GM20431 (cell line): ENCODE measurements around the gene ZRANB1.

Source experiments
- in situ Hi-C: fragments of 300-500 bp; cut with MseI, MboI; formaldehyde crosslinking; loops from one replicate; pipeline ENCODE4 v1.15.0; 2020; ENCODE audit warnings: low sequenced_read_pairs; ENCODE audit not compliant: unreplicated experiment

ZRANB1 gene

DNA sequence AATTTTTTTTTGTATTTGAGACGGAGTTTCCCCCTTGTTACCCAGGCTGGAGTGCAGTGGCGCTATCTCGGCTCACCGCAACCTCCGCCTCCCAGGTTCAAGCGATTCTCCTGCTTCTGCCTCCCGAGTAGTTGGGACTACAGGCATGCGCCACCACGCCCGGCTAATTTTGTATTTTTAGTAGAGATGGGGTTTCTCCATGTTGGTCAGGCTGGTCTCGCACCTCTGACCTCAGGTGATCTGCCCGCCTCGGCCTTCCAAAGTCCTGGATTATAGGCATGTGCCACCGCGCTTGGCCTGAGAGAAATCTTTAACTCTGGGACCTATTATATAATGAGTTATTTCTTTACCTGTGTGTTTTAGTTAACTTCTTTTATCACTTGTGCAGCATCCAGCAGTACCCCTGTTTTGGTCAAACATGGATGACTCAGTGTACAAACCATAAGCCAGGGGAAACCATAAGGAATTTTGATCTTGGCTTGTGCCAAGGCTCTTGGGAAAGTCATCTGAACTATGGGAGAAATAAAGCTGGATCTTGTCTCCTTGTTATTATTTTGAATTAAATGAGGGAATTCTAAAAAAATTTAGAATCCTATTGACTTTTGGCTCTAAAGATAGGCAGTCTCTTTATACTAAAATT, 23.6 kb upstream of the ZRANB1 start:
- in situ Hi-C loops: no loop called here

DNA sequence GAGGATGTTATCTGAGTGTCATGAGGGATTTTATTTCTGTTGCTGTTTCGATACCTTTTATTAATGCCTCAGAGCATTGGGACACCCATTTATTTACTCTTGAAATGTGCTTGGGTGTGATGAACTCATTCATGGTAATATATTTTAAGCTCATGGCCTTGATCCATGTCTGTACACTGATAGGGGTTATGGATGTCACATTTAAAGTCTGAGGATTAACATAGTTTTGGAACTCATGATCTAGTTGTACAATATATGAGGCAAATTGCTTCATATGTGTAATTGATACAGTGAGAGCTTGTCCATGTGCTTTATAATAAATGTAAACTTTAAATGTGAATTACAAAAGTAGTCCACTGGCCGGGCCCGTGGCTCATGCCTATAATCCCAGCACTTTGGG, 23.0 kb upstream of the ZRANB1 start:
- in situ Hi-C loops: no loop called here

DNA sequence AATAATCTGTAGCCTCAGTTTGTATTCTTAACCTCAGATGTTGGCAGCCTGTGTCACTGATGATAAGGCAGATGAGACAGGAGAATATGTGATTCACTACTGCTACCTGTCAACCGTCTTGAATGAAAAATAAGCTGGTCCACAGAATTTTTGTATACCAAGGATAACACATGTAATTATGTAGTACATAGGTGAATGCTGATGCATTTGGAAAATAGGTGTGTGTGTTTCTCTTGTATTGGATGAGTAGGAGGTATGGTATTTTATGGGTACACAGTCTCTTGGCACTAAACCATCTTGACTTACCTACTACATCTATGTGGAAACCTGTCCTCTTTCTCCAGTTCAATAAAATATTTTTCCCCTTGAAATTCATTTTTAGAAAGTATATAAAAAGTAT, 20.7 kb upstream of the ZRANB1 start:
- in situ Hi-C loops: no loop called here

DNA sequence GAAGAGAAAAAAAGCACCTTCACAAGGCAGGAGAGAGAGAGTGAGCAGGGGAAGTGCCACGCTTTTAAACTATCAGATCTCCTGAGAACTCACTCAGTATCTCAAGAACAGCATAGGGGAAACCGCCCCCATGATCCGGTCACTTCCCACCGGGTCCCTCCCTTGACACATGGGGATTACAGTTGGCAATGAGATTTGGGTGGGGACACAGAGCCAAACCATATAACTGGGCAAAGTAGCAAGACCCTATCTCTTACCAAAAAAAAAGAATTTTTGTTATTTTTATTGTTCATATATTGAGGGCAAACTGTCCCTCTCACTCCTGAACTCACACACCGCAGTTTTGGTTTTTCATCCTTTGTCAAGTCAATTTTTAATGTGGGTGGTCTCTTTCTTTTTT, 18.2 kb upstream of the ZRANB1 start:
- in situ Hi-C loops: no loop called here

DNA sequence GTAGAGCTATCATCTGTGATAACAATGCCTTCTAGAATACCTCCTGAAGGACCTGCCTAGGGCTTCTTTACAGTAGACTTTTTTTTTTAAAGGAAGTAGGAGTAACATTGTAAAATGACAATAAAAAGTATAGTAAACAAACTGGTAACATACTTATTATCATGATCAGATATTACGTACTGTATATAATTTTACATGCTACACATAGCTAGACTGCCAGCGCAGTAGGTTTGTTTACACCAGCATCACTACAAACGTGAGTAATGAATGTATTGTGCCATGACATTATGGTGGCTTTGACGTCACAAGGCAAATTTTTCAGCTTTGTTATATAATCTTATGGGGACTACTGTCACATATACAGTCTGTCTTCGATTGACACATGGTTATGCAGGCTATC, 15.4 kb upstream of the ZRANB1 start:
- in situ Hi-C loops: no loop called here

DNA sequence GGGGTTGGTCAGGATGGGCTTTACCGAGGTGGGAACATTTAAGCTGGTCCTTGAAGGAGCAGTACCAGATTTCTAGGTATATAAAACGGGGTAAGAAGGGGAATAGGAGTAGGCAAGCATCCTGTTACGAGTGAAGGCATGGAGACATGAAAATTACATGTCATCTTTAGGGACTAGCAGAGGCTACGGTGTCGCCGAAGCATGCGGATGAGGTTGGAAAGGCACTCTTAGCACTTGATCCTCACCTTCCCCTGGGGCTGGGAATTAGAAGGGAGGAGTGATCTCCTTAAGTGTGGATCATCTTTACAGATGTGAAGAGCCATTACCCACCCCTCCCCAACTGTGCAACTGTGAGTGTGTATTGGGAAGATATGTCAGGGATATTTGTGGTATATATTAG, 13.8 kb upstream of the ZRANB1 start:
- in situ Hi-C loops: no loop called here

DNA sequence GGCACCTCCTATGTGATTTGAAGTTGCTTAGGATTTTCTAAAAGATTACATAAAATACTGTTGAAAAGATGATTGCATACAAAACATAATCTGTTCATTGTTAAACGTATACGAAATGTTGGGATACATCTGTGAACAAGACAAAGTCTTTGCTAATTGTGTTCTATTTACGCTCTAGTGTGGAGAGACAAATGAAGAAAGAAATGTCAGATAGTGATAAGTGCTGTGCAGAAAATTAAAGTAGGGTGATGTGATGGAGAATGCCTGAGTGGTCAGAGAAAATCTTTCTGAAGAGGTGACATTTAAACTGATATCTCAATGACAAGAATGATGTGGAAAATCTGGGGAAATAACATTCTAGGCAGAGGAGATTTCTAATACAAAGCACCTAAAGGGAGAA, 13.4 kb upstream of the ZRANB1 start:
- in situ Hi-C loops: no loop called here

DNA sequence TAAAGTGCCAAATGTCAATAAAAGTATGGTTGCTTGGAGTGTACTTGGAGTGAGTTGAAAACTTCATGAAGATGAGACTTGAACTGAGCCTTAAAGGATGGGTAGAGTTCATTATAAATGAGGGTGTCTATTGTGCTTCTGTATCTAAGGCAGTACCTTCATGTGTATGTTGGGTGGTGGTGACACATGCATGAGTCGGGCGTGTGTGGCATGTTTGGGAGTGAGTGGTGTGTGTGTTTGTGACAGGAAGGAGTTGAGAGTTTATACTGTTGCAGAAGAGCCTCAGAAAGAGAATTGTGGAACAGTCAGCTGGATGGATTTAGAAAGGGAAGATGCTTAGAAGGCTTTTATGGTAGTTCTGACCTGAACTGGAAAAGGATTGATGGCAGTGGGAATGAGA, 6.0 kb upstream of the ZRANB1 start:
- in situ Hi-C loops: no loop called here

DNA sequence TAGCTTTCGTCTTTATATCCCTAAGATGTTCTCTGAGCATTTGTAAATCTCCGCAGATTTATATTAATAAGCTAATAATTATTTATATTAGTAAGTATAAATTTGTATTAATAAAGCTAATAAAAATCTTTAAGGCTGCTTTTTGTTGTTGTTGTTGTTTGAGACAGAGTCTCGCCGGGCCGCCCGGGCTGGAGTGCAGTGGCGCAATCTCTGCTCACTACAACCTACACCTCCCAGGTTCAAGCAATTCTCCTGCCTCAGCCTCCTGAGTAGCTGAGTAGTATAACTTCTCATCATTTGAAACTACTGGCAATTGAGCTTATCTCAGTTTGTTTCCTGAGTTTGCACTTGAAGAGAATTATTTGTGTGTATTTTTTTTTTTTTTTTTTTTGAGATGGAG, 5.1 kb upstream of the ZRANB1 start:
- in situ Hi-C loops: no loop called here

DNA sequence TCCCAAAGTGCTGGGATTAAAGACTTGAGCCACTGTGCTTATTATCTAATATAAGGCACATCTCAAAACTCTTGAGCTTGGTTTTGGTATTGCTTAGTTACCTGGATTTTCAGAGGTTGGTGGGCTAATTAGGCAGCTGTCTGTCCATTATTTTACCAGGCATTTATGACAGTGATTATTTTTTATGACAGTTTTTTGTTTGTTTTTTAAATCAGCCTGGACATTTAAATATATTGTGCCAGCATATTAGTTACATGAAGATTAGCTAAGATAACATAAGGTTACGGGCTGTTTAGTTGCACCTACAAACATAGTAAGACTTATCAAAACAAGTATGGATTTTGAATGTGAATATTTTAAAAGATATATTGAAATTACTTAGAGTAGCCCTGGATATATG, 2.6 kb upstream of the ZRANB1 start:
- in situ Hi-C loops: no loop called here

DNA sequence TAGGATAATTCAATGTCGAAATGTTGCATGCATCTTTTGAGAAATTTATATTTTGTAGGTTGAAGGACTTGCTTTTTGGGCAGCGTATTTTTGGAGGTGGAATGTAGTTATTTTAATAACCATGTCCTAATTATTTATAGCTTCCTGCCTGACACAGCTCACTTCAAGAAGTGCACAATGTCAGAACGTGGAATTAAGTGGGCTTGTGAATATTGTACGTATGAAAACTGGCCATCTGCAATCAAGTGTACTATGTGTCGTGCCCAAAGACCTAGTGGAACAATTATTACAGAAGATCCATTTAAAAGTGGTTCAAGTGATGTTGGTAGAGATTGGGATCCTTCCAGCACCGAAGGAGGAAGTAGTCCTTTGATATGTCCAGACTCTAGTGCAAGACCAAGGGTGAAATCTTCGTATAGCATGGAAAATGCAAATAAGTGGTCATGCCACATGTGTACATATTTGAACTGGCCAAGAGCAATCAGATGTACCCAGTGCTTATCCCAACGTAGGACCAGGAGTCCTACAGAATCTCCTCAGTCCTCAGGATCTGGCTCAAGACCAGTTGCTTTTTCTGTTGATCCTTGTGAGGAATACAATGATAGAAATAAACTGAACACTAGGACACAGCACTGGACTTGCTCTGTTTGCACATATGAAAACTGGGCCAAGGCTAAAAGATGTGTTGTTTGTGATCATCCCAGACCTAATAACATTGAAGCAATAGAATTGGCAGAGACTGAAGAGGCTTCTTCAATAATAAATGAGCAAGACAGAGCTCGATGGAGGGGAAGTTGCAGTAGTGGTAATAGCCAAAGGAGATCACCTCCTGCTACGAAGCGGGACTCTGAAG, 620 bp downstream of the ZRANB1 start:
- in situ Hi-C loops: no loop called here

DNA sequence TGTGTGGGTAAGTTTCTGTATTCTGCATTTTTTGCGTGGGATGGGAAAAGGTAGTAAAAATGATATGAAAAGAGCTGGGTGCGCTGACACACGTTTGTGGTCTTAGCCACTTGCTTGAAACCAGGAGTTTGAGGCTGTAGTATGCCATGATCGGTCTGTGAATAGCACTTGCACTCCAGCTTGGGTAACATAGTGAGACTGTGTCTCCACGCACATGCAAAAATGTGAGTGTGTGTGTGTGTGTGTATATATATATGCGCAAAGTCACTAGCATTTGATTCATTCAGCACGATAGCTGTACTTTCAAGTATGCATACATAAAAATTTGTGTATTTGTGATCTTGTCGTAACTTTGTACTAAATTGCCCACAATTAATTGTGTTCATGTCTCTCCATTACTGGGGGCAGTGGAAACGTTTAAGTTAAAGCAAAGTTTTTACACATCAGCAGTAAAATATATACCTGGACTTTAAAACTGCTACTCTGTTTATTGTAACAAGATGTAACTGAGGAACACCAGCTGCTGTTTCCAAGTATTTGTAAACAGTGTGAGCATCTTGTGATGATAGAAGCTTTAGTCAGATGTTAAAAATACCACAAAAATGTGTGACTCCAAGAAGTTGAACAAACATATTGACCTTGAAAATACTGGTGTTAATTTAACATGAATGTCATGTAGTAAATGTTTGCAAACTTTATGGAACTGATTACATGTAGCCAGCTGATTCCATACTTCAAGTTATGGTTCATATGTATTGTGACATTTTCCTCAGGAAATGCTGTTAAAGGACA, 1.6 kb downstream of the ZRANB1 start:
- in situ Hi-C loops: no loop called here

DNA sequence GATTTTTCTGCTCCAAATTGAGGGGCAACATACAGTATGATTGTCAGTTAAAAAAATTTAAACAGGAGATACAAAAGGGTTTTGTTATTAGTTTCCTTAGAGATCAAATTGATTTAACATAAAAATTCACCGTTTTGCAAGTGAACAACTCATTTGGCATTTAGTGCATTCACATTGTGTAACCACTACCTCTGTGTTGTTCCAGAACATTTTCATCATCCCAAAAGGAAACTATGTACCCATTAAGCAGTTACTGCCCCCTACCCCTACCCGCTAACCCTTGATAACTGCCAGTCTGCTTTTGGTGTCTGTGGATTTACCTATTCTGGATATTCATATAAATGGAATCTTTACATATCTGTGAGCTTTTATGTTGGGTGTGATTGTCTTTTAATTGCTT, 3.1 kb downstream of the ZRANB1 start:
- in situ Hi-C loops: no loop called here

DNA sequence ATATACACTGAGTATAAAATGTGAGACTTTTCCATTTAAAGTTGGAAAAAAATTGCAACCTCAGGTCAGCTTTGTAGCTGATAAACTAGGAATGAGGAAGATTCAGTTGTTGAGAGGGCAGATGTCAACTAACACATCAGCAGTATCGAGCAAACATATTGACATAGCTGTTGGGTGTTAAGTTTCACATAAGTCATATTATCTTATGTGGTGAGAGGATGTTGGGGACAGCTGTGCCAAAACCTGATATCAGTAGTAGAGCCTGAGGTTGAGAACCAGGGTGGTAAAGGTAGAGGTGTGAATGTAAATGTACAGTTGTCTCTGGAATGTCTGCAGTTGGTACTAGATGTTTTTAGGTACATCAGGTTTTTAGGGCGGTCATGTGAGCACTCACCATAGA, 5.0 kb downstream of the ZRANB1 start:
- in situ Hi-C loops: no loop called here

DNA sequence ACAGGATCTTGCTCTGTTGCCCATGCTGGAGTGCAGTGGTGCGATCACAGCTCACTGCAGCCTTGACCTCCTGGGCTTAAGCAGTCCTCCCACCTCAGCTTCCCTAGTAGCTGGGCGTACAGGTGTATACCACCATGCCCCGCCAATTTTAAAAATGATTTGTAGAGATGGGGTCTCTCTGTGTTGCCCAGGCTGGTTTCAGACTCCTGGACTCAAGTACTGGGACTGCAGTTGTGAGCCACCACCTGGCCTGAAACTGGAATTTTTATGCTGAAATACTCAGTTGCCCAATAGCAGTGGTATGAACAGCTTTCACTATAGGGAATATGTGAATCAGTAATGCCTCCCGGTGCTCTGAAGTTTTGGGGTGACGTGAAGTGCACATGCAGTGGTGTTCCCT, 7.6 kb downstream of the ZRANB1 start:
- in situ Hi-C loops: no loop called here

DNA sequence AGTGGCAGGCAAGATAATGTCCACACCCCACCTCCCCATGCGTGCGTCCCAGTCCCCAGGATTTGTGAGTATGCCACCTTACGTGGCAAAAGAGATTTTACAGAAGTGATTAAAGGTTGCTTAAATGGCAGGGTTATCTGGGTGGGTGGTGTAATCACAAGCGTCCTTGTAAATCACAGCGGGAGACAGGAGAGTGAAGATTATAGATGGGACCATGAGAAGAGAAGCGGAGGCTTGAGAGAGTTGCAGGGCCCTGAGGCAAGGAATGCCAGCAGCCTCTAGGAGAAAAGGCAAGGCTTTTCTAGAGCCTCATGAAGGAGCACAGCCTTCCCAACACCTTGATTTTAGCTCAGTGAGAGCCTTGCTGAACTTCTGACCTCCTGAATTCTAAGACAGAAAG, 10.2 kb downstream of the ZRANB1 start:
- in situ Hi-C loops: no loop called here

DNA sequence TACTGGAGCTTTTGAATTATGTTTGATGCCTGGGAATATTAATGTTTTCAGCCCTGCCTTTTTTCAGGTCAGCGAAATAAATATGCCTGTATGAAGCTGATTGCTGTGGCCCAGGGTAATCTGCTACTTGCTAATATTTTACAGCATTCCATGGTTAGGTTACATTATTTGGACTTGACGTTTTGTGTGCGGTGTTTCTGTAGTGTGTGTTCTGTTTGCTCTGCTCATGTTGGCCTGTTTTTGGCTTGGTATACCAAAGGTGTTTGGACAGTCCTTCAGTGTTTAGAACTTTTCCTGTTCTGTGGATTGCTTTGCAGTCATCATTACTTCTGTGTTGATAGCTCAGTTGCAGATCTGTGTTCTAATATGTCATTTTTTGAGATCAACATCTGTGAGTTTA, 11.5 kb downstream of the ZRANB1 start:
- in situ Hi-C loops: no loop called here

DNA sequence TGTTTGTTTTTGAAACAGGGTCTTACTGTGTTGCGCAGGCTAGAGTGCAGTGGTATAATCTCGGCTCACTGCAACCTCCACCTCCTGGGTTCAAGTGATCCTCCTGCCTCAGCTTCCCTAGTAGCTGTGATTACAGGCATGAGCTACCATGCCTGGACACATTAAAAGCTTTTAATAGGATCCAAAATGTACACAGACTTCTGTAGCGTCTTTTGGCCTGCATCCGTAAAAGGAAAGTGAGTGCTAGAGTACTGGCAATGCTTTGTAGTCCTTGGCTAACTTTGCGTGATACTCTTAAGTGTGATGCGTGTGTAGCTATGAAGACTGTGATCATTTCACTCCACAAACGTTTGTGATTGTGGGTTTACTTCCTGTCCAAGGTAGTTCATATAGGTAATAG, 13.3 kb downstream of the ZRANB1 start:
- in situ Hi-C loops: no loop called here

DNA sequence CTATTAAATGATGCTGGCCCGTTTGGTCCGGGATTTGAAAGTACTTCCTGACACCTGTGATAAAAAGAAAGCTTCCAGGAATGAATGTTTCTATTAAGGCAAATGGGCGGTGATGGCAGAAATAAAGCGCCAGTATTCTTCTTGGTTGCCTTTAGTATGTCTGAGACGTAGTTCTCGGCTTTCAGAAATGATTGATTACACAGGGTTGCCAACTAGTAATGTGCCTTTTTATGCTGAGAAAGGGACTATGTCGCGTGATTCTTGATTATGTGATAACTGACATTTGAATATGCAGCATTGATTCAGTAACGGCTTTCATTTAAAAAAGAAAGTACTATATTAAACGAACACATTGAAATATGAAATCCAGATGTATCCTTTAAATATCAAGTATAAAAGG, 13.9 kb downstream of the ZRANB1 start:
- in situ Hi-C loops: no loop called here

DNA sequence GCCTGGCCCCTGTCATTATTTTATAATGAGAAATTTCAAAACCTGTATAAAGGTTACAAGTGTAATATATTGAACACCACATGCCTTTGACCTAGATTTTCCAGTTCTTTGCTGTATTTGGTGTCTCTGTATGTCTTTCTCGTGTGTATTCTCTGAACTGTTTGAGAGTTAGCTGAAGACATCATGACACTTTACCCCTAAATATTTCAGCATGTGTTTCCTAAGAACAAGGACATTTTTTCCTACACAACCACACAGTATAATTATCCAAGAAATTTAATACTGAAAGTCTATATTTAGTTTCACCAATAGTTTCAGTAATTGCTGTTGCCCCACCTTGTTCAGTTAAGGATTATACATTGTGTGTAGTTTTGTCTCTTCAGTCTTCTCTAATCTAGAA, 14.8 kb downstream of the ZRANB1 start:
- in situ Hi-C loops: no loop called here

DNA sequence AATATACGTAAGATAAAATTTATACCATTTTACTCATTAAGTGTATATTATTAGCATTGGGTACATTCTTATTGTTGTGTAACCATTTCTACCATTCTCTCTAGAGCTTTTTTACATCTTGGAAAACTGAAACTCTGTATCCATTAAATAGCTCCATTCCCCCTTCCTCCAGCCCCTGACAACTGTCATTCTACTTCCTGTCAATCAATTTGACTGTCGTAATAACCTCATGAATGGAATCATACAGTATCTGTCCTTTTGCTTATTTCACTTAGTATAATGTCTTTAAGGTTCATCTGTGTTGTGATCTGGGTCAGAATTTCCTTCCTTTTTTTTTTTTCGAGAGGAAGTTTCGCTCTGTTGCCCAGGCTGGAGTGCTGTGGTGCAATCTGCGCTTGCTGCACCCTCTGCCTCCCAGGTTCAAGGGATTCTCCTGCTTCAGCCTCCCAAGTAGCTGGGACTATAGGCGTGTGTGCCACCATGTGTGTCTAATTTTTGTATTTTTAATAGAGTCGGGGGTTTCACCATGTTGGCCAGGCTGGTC, 15.6 kb downstream of the ZRANB1 start:
- in situ Hi-C loops: no loop called here
